CD14-positive monocyte (primary cell): Measurements from ENCODE around the gene GUCY2D. TPM values are rescaled to one million over a fixed set of nuclear protein-coding genes. Genes with fewer than 3 reads are reported as not detected.

Source experiments
- DNase-seq, 3 donors: peaks; one replicate each; pipeline ENCODE4 v3.0.0-alpha.2; 2011 to 2022
- H2AFZ ChIP-seq: 2 replicates; pipeline ENCODE4 v1.6.0; 2012; ENCODE audit warnings: mild to moderate bottlenecking, low read depth, low read length, inconsistent platforms; ENCODE audit not compliant: insufficient read depth, poor library complexity, severe bottlenecking
- H3K27ac ChIP-seq, 2 donors: 1 replicate in 1 of 2; 2 replicates in 1 of 2; pipeline ENCODE4 v1.5.1; 2012 to 2013; ENCODE audit warnings: low read length in 2 of 2, control low read depth in 1 of 2, inconsistent platforms in 1 of 2, low read depth in 1 of 2, mild to moderate bottlenecking in 1 of 2
- H3K27me3 ChIP-seq, 2 donors: one replicate each; pipeline versions ENCODE4 v1.6.0 to v1.6.1; 2011 to 2013; ENCODE audit warnings: low read length in 2 of 2; ENCODE audit not compliant: control insufficient read depth in 2 of 2, insufficient read depth in 2 of 2
- H3K36me3 ChIP-seq, 2 donors: replicated peaks in 1 of 2; 1 replicate in 1 of 2; 2 replicates in 1 of 2; pipeline versions ENCODE4 v1.5.1 to v1.6.1; 2012 to 2013; ENCODE audit warnings: low read length in 2 of 2, control low read depth in 1 of 2, inconsistent platforms in 1 of 2, mild to moderate bottlenecking in 1 of 2; ENCODE audit not compliant: insufficient read depth in 2 of 2, control insufficient read depth in 1 of 2
- H3K4me1 ChIP-seq, 2 donors: 1 replicate in 1 of 2; 2 replicates in 1 of 2; pipeline versions ENCODE4 v1.5.1 to v1.6.1; 2012 to 2013; ENCODE audit warnings: low read length in 2 of 2, control low read depth in 1 of 2, inconsistent platforms in 1 of 2, mild to moderate bottlenecking in 1 of 2, moderate library complexity in 1 of 2; ENCODE audit not compliant: insufficient read depth in 2 of 2, control insufficient read depth in 1 of 2
- H3K4me2 ChIP-seq: replicated peaks from 2 replicates; pipeline ENCODE3; 2012; ENCODE audit warnings: low read length, moderate library complexity, mild to moderate bottlenecking; ENCODE audit not compliant: poor library complexity, severe bottlenecking; ENCODE audit errors: extremely low read depth
- H3K4me3 ChIP-seq, 3 experiments: fragments of 200-600 bp in 1 of 3; sonication (generic) in 1 of 3; replicated peaks in 1 of 3; 1 replicate in 2 of 3; 2 replicates in 1 of 3; pipeline ENCODE4 v1.5.1; 2011 to 2013; ENCODE audit warnings: low read length in 3 of 3, mild to moderate bottlenecking in 3 of 3, control low read depth in 2 of 3, low read depth in 2 of 3, inconsistent platforms in 1 of 3, moderate library complexity in 1 of 3
- H3K79me2 ChIP-seq: 2 replicates; pipeline ENCODE4 v1.6.0; 2012; ENCODE audit warnings: mild to moderate bottlenecking, control low read depth, inconsistent platforms, low read length, moderate library complexity; ENCODE audit not compliant: insufficient read depth
- H3K9ac ChIP-seq: 2 replicates; pipeline ENCODE4 v1.6.0; 2017; ENCODE audit warnings: low read length, mild to moderate bottlenecking; ENCODE audit not compliant: insufficient read depth, poor library complexity, severe bottlenecking
- H3K9me3 ChIP-seq, 2 donors: replicated peaks in 1 of 2; 1 replicate in 1 of 2; 2 replicates in 1 of 2; pipeline versions ENCODE4 v1.5.1 to v1.6.1; 2012 to 2013; ENCODE audit warnings: low read length in 2 of 2, control low read depth in 1 of 2; ENCODE audit not compliant: control insufficient read depth in 1 of 2, insufficient read depth in 1 of 2
- H4K20me1 ChIP-seq: 2 replicates; pipeline ENCODE4 v1.6.0; 2012; ENCODE audit warnings: mild to moderate bottlenecking, low read length, control low read depth, moderate library complexity; ENCODE audit not compliant: insufficient read depth
- H3K27ac Mint-ChIP-seq, 7 donors: one replicate each; pipeline ENCODE4 v1.8.0; 2020; ENCODE audit warnings: mild to moderate bottlenecking in 7 of 7, mixed read lengths in 7 of 7, moderate library complexity in 6 of 7, inconsistent platforms in 2 of 7
- H3K27me3 Mint-ChIP-seq, 3 donors: one replicate each; pipeline ENCODE4 v1.8.0; 2021 to 2022; ENCODE audit warnings: low read depth in 3 of 3, mild to moderate bottlenecking in 3 of 3, mixed read lengths in 3 of 3, moderate library complexity in 3 of 3, inconsistent platforms in 1 of 3
- H3K36me3 Mint-ChIP-seq, 2 donors: one replicate each; pipeline ENCODE4 v1.8.0; 2020; ENCODE audit warnings: mixed read lengths in 2 of 2, inconsistent platforms in 1 of 2, mild to moderate bottlenecking in 1 of 2
- H3K4me1 Mint-ChIP-seq: one replicate; pipeline ENCODE4 v1.8.0; 2020; ENCODE audit warnings: mild to moderate bottlenecking, mixed read lengths
- H3K4me3 Mint-ChIP-seq, 2 donors: one replicate each; pipeline ENCODE4 v1.8.0; 2020; ENCODE audit warnings: mild to moderate bottlenecking in 2 of 2, mixed read lengths in 2 of 2, moderate library complexity in 1 of 2
- H3K9me3 Mint-ChIP-seq, 7 donors: one replicate each; pipeline ENCODE4 v1.8.0; 2020 to 2022; ENCODE audit warnings: mixed read lengths in 7 of 7, mild to moderate bottlenecking in 6 of 7, moderate library complexity in 6 of 7, inconsistent platforms in 2 of 7
- WGBS: methylation state at CpG from one replicate; pipeline ENCODE4 v1.1.5; 2013; ENCODE audit warnings: missing lambda C conversion rate; ENCODE audit not compliant: insufficient coverage; 5-methylcytosine and 5-hydroxymethylcytosine counted together
- intact Hi-C, 2 donors: fragments of 100-400 bp; cut with micrococcal nuclease; formaldehyde crosslinking; loops; one replicate each; pipeline versions ENCODE4 v1.15.0 to v1.15.1; 2023
- polyA plus RNA-seq, 3 donors: library from polyadenylated mRNA; depleted of rRNA in 1 of 3; unstranded in 2 of 3; stranded (reverse) in 1 of 3; fragments of 300-500 nt in 2 of 3; fragments of >200 nt in 1 of 3; fragmentation: Illumina TruSeq in 2 of 3; gene quantifications; 1 replicate in 2 of 3; 2 replicates in 1 of 3; pipeline ENCODE4 v1.2.3, GENCODE V29; 2012 to 2021
- TF ChIP-seq, protein P1 (sequence below): fragments of 200-600 bp; IDR thresholded peaks from one replicate; pipeline ENCODE4 v1.8.0; 2022; ENCODE audit warnings: antibody characterized with exemption, mild to moderate bottlenecking

GUCY2D gene
- polyA plus RNA-seq, 3 donors, result 0.04 to 0.46 TPM; not detected in 1

DNA sequence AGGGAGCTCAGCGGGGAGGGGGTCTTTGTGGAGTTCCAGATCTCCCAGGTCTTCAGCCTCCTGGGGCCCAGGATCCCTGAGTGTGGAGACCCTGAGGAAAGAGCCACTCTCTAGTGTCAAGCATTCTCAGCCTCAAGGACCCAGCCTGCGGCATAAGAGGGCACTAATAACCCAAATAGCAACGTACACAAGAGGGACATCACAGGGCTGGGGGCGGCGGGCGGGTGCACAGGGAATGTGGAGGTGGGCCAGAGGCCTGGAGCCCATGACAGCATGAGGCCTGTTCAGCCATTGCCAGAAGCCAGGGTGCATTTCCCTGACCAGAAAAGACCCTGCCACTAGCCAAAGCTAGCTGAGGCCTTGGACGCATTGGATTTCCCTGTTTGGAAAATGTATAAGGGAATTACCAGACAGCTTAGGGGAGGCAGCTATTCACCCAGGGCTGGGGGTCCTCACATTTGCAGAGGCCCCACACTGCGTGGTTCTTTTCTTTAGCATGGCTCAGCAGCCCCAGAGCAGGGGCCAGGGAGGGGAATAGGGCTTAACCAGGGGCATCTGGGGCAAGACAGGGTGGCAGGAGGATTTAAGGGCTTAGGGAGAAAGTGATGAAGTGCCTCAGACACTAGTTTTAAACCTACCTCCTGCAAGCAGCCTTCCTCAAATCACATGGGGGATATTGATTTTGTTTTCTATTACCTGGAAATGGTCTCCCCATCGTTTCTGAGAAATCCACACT lies 22.9 kb downstream of the GUCY2D start:
- Histone ChIP-seq H3K4me1 (peaks cover 38 to 47% of the 10 kb centered on the region in 2 donors), H3K79me2 (no peaks in the 10 kb centered on the region), H2AFZ (no peak overlapping the region), H3K4me2 (no peak overlapping the region), H4K20me1 (no peaks in the 10 kb centered on the region), H3K27me3 (no peaks in the 10 kb centered on the region), H3K4me3 (no peak overlapping the region), H3K9ac (no peak overlapping the region), H3K36me3 (no peaks in the 10 kb centered on the region), H3K9me3 (no peaks in the 10 kb centered on the region), H3K27ac (peak overlapping the region in 1 of 2 donors; percentile 77)
- DNase-seq, result no peak
- Mint-ChIP-seq H3K36me3 (peaks cover 12 to 19% of the 10 kb centered on the region in 2 donors), H3K4me1 (peaks cover 48% of the 10 kb centered on the region), H3K27me3 (peaks cover 2 to 8% (median 2%) of the 10 kb centered on the region in 3 donors), H3K4me3 (no peak overlapping the region), H3K27ac (peak overlapping the region in 5 of 7 donors; percentile 82 to 93 (median 89)), H3K9me3 (peaks cover 0 to 2% (median 0%) of the 10 kb centered on the region in 7 donors)
- WGBS, result 98% methylated on average over 8 of the region's 9 CpGs
- TF ChIP-seq, protein P1, sequence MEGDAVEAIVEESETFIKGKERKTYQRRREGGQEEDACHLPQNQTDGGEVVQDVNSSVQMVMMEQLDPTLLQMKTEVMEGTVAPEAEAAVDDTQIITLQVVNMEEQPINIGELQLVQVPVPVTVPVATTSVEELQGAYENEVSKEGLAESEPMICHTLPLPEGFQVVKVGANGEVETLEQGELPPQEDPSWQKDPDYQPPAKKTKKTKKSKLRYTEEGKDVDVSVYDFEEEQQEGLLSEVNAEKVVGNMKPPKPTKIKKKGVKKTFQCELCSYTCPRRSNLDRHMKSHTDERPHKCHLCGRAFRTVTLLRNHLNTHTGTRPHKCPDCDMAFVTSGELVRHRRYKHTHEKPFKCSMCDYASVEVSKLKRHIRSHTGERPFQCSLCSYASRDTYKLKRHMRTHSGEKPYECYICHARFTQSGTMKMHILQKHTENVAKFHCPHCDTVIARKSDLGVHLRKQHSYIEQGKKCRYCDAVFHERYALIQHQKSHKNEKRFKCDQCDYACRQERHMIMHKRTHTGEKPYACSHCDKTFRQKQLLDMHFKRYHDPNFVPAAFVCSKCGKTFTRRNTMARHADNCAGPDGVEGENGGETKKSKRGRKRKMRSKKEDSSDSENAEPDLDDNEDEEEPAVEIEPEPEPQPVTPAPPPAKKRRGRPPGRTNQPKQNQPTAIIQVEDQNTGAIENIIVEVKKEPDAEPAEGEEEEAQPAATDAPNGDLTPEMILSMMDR, result no peak
- intact Hi-C loops, result no loop called here

DNA sequence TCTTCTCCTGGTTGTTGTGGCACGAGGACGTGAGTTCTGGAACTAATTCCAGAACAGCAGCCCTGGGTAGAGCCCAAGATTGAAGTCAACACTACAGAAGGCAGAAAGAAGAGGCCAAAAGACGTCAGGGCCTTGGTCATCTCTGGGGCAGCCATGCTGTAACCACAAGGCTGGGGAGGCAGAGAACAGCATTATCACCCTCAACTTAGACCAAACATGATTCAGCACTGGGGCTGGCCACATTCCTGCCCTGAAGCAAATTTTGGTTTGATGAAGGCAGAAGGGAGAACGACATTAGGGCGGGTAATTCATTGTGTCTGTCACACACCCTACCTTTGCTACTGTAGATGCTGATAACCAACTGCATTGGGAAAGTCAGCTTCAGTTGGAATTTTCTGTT lies 26.7 kb downstream of the GUCY2D start:
- intact Hi-C loops, result no loop called here
- Histone ChIP-seq H3K9me3 (no peaks in the 10 kb centered on the region), H2AFZ (no peak overlapping the region), H3K27ac (no peak overlapping the region), H3K36me3 (no peaks in the 10 kb centered on the region), H3K4me2 (no peak overlapping the region), H3K4me1 (peaks cover 12 to 15% of the 10 kb centered on the region in 2 donors), H4K20me1 (no peaks in the 10 kb centered on the region), H3K79me2 (no peaks in the 10 kb centered on the region), H3K27me3 (no peaks in the 10 kb centered on the region), H3K9ac (no peak overlapping the region), H3K4me3 (no peak overlapping the region)
- no peak overlapping the region for H3K27ac Mint-ChIP-seq
- no peaks in the 10 kb centered on the region for H3K9me3 Mint-ChIP-seq
- H3K4me3 Mint-ChIP-seq, result no peak overlapping the region
- no peak for DNase-seq
- H3K4me1 Mint-ChIP-seq, result peaks cover 29% of the 10 kb centered on the region
- H3K36me3 Mint-ChIP-seq, result peaks cover 5 to 9% of the 10 kb centered on the region in 2 donors
- WGBS, result 70% methylated on average over 2 of the region's 5 CpGs
- H3K27me3 Mint-ChIP-seq, result peaks cover 2 to 10% (median 6%) of the 10 kb centered on the region in 3 donors
- TF ChIP-seq, protein P1, result no peak
